ENCODE data around the gene OR2T6.
"Not testable (repeated sequence)": the region's sequence is repeated elsewhere in the genome, so short reads cannot be mapped to it uniquely, and the experiment has no call there.

Gene OR2T6, protein sequence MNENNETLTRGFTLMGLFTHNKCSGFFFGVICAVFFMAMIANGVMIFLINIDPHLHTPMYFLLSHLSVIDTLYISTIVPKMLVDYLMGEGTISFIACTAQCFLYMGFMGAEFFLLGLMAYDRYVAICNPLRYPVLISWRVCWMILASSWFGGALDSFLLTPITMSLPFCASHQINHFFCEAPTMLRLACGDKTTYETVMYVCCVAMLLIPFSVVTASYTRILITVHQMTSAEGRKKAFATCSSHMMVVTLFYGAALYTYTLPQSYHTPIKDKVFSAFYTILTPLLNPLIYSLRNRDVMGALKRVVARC

DNA sequence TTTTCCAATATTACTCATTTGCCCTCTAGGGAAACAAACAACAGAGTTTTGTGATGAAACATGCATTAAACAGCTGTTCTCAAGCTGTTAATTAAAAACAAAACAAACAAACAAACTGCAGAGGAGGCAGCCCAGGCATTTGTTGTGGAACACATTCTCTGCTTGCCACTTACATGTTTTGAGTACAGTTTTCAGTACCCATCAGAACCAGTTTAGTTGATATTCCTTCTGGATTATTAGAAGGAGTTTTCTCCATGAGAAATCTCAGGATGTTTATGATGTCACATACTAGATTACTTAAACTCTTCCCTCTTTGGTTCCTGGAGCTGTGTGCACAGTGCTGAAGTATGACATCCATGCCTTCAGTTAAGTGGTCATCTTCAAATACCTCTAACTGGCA is at the start of gene OR2T6:
Gene OR2T6, plus strand, starts transcription at position 301 of the 400 bp plus-strand sequence. CDS start 11,863 bp downstream, outside the sequence.
- no peak for DNase-seq

DNA sequence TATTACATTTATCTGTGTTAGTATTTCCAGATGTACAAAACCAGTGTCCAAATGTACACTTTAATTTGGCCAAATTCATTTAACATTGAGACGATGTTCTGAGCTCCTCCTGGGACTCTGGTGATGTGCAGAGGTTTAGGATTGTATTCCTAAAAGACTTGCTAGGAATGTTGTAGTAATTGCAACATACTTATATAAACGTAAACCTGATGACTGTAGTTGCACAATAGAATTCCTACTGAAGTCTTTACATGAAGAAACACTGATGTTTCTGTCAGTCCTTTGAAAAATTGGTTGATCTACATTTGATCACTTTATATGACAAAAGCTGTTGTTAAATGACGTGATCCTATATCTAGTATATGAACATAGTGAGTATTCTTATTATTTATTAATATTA is 32.1 kb upstream of the OR2T6 start:
- DNase-seq, result no peak

DNA sequence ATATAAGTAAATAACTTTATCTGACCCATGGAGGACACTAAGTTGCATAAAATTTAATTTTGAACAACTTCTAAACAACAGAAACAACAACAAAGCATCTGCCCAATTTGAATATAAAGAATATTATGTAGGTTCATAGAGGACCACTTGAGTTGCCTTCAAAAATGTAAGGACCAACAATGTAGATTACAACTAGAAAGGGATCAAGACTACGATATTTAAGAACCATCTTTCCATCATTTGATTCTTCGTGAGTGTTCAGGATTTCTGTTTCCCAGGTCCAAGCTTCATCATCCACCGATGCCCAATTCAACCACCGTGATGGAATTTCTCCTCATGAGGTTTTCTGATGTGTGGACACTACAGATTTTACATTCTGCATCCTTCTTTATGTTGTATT is 27.1 kb upstream of the OR2T6 start, which contains the start of gene OR14C36:
Gene OR14C36, plus strand, starts transcription at position 301 of the 400 bp plus-strand sequence. Its CDS starts 0 bp downstream, at position 301.
- DNase-seq, result no peak

DNA sequence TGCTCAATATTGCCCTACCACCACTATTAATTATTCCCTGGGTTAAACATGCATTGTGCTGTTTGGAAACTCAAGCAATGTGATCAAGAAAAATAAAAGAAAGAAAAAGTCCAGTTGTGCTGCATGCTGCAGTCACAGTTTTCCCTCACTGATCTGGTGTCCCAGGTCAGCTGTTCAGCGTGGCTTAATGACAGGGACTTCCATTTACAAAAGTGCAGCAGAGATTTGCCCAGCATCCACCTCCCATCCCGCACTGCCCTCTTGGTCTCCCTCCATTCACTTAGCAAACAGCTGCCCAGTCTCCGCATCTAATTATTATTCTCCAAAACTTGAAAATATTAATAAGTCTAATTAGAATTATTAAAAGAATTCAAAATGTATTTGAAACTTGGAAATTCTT is 16.1 kb upstream of the OR2T6 start:
- DNase-seq, result no peak

DNA sequence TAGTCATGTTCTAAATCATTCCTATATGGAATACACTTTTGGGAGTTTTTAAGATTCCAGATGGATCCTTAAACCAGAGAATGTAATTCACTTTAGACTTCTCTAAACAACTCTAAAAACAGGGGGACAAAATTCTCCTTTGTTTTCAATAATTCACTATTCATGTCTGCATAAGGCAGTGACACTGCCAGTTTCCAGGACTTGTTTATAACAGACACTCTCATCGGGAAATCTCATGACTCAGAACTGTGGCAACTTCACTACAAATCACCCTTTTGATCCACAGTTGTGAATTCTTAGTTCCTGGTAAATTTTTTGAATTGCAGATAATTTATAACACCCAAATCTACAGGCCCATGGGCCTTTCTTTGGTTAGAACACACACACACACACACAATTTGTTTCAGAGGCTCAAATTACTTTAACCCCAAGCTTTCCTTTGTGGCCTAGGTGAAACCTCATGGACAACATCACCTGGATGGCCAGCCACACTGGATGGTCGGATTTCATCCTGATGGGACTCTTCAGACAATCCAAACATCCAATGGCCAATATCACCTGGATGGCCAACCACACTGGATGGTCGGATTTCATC is 14.3 kb upstream of the OR2T6 start, which contains the start of gene OR2T4:
Gene OR2T4, plus strand, starts transcription at position 545 of the 595 bp plus-strand sequence. Its CDS starts 0 bp downstream, at position 545.
- DNase-seq, result no peak

DNA sequence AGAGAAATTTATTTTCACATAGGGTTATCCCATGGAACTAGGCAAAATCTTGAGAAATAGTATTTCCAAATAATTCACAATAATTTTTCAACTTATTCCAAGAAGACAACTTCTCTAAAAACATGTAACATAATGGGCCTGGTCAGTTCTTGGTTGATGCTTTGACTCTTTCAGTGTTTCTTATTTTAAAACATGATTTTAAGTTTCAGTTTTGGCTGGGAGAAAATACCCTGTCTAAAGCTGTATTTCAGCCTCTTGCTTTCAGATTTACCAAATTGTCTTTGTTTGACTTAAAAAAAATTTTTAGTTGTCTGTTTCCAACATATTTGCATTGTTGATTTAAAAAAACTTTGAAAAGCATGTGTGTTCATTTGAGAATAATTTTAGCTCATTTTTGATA is 8.9 kb upstream of the OR2T6 start:
- DNase-seq, result no peak

DNA sequence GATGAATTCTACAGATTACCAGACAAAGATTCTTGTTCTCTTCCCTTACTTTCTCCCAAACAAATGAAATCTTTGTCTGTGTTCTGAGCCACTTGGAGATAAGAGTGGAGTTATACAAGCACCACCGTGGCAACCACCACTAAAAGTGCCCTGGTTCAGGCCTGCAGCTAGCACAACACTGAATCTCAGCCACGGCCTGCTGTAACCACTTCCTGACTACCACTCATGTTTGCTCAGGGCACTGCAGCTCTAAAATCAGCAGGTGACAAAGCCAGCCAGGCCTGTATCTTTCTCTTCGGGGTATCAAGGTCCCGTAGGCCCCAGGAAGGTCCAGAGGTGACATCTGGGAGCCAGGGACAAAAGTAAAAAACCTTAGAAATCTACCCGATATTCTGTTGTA is 3.2 kb upstream of the OR2T6 start:
- no peak for DNase-seq

DNA sequence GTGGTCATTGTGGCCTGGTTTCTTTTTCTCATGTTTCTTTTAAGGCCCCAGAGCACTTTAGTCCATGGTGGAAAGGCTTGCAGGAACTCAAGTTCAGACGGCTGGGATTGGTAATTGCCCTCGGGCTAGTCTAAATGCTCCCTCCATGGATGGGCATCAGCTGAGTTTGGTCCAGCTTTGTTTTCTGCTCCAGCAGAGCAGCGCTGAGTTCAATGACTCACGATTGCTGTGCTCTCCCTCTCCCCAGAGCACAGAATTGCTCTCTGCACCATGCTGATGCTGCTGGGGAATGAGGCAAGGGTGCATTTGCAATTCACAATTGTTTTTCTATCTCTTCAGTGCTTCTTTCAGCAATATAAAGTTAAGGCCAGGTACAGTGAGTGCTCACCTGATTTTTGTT is 1.8 kb upstream of the OR2T6 start:
- DNase-seq, result no peak

DNA sequence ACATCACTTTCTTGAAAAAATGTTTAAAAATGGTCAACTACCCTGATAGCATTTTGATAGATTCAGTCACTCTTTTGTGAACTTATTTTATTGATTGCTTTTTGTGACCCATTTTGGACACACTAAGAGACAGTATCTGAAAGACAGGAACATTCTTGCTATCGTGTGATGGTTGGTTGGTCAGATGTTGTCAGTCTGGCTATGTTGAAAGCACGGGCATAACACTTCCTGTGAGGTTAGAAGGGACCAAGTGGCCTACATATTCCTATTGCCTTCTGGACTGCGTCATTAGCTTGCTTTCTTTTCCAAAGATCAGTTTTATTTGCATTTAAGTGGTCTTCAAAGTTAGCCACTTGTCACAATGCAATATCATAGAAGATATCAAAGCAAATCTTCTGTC is 1.4 kb downstream of the OR2T6 start:
- no peak for DNase-seq

DNA sequence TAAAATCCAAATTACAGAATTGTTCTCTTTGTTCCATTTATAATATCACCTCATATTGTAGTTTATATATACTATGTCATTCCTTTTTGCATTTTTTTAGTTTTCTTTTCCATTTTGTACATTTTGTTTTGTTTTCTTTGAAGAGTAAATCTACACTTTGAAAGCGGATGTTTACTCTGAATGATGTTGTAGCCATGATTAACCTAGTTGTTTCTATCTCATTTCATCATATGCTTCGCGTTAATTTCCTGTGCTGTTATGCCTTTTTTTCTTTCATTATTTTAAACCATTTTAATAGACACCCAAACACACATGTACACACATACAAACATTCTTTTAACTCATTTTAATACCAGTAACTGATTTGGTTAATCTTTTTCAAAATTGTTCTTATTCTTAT is 5.3 kb downstream of the OR2T6 start:
- no peak for DNase-seq

DNA sequence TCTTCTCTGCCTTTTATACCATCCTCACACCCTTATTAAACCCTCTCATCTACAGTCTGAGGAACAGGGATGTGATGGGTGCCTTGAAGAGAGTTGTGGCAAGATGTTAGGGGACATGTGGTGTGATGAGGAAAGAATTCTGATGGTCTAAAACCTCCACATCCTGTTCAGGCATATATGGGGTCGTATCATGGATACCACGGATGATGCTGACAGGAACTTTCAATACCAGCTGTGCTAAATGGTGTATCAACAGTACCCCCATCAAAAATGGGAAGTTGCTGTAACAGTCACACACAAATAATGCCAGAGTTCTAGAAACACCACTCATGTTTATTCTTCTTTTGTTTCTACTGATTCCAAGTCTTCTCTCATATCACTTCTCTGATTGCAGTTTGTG is 12.9 kb downstream of the OR2T6 start:
- DNase-seq, result no peak

DNA sequence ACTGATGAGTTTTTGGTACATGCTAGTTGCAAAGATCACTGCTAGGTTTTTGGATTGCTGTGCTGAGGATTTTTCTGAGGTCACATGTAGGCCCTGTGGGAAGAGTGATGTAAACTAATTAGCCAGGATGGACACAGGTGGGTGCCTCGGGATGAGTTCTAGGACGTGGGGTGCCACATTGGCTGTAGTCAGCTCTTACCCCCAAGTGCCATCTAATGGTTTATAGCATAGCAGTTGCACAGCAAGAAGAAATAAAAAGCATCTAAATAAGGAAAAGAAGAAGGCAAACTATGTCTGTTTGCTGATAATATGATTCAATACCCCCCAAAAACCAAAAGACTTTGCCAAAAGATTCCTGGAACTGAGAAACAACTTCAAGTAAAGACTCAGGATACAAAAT is 17.5 kb downstream of the OR2T6 start:
- no peak for DNase-seq

DNA sequence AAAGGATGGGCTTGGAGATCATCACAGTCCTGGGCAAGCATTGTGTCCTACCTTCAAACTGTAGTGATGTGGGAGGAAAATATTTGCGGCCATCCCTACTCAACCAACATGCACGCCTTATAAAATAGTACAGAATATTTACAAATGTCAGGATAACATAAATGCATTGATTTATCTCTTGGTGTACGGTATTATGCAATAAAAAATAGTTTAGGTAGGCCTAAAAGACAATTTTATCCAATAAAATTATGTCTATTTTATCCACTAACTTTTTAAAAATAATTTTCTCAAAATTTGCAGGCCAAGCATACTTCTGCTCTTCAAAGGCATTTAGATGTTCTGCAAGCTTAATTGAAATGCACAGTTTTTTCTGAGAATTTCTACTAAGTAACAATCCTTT is 27.2 kb downstream of the OR2T6 start, which contains the start of gene OR2T1:
Gene OR2T1, plus strand, starts transcription at position 301 of the 400 bp plus-strand sequence. CDS start 3,100 bp downstream, outside the sequence.
- no peak for DNase-seq

DNA sequence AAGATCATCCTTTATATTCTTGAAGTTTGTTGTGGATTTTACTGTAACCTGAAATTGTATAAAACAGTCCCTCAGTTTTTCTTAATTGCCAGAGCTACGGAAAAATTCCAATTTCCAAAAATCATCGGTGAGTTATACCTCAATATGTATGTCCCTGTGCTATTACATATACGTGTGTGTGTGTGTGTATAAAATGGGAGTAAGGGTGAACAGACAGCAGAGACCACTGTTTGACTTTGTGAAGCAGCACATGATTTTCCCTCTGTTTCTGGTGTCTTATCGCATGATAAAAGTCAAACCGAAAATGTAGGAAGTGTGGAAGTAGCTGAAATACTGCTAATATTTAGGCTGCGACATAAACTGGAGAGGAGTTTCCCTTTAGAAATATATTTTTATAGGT is 28.5 kb downstream of the OR2T6 start:
- peak in 1 of 2 experiments; percentile 13 for DNase-seq

DNA sequence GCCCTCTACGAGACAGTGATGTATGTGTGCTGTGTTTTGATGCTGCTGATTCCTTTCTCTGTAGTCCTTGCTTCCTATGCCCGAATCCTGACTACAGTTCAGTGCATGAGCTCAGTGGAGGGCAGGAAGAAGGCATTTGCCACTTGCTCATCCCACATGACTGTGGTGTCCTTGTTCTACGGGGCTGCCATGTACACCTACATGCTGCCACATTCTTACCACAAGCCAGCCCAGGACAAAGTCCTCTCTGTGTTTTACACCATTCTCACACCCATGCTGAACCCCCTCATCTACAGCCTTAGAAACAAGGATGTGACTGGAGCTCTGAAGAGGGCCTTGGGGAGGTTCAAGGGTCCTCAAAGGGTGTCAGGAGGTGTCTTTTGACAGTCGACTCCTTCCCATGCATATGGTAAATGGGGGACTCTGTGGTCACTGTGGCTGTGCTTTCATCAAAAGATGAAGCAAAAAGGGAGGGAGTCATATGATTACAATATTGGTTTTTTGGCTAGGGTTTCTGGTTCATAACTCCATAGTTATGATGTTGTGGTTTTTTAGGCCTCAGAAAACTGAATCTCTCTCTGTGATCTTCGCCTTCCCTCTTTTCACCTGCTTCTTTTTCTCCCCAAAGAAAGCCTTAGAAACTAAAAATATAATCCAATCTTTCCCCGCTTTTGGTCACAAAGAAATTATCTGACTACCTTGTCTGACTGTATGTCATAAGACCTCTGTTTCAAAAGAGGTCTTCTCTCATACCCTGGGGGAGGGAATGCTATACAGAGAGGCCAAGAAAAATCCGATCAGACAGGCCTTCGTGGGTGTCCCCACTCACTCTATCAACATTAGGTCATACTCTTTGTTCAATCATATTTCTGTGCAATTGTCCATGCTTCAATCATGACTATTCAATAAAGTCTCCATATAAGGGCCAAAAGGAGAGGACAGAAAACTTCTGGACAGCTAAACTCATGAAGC is 31.5 kb downstream of the OR2T6 start:
- DNase-seq, result no peak

DNA sequence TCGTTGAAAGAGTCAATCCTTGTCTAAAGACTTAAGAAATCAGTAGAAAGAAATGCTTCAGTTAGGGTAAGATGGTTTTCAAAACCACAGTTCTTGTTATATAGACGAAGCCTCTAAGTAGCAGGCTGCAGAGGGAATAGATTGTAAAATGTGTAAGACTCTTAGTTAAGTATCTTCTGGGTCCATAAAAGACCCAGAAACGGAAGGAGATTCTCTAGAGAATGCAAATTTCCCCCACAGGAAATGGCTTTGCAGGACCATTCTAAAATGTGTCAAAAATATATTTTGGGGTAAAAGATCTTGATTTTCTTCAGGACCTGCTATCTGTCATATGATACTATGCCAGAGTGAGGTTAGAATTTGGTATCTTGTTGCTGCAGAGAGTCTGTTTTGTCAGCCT is 40.7 kb downstream of the OR2T6 start:
- DNase-seq, result no peak

DNA sequence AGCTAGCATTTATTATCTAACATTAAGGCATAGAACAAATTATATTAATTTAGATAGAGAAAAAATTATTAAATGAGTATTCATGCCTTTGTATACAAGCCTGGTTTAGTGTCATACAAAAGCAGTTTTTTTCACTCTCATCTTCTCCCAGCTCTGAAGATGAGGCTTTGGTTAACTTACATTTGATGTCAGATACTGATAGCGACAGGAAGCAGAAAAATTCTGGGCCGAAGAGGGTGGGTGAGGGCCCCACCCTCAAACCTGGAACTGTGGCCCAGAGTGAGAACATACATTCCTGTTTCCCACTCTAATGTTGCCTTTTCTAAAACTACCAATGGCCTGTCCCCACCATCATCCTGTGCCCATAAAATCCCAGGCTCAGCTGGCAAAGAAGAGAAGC is 42.3 kb downstream of the OR2T6 start:
- no peak for DNase-seq

DNA sequence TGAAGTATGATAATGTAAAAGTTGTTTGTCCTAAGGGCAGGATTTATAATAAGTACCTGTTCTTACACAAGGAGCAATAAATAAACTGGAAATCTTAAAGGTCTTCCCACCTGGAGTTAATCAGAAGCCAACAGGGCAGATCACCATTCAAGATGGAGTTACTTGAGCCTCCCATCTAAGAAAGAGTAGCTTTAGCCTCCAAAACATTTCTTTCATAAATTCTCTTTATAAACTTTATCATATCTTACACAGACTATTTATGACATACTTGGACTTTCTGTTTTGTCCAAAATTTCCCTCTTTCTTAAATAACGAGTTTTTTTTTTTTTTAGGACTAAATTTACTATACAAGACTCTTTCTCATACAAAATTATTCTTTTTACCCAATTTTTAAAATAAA is 45.8 kb downstream of the OR2T6 start:
- DNase-seq, result peak in 1 of 2 experiments; percentile 22

DNA sequence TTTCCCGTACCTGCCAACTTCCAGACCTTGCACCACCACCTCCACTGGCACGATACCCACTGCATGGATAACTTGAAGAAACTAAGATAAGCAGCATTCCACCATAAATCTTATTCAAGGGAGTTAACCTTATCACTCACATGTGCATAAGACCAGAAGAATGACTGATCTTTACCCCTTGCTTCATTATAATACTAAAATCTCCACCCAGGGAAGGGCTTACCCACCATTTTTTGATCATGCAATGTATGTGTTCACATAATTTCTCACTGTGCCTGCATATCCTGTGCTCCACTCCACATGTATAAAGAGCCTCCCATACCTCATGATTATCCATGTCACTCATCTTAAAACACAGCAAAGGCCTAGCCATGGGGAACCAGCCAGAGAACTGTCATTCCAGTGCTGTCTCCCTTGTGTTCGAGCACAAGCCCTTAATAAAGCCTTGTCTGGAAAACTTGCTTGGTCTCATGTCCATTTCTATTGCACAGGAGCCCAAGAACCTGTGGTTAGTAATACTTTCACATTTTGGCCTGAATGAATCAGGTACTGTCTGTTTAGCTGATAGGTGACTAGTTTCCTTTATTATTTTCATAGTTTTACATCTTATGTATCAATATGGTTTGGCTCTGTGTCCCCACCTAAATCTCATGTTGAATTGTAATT is 52.1 kb downstream of the OR2T6 start:
- not testable (repeated sequence) for DNase-seq

DNA sequence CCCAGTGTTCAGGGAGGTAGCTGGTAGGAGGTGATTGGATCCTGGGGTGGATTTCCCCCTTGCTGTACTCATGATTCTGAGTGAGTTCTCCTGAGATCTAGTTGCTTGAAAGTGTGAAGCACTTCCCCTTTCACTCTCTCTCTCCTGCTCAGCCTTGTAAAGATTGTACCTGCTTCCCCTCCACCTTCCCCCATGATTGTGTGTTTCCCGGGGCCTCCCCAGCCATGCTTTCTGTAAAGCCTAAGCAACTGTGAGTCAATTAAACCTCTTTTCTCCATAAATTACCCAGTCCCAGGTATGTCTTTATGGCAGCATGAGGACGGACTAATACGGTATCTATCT is 52.6 kb downstream of the OR2T6 start:
- DNase-seq, result not testable (repeated sequence)

DNA sequence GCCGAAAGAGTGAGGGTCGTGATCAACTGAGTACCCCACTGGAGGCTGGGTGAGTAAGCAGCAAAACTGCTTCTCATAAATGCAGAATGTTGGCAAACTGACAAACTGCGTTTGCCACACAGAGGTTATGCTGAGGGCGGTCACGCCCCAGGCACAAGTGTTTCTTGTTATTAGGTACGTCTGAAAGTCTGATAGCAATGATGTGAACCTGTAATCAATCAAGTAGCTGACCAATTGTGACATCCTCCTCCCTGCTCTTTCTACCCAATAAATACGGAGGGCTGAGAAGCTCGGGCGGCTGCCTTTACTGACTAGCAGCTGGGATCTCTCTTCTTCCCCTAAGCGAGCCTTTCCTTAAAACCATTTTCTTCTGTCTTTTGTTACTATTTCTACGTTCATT is 56.1 kb downstream of the OR2T6 start:
- DNase-seq, result not testable (repeated sequence)

DNA sequence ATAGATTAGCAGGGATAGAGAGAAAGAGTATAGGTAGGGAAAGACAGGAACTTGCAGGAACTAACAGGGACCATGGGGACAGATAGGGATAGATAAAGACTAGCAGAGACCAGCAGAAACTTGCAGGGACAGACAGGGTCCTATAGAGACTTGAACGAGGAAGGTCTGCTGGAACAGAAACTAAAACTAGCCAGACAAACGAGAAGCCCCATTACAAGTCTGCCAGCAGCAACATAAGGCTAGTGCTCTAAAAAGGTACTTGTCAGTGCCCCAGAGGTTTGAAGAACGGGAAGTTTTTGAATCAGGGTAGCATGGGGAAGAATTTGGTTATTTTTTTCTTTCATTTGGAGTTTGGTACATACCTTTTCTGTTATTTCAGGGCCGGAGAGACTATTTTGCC is 56.7 kb downstream of the OR2T6 start:
- DNase-seq, result not testable (repeated sequence)
